SU-DHL-6 (cell line): ENCODE results near the gene KLRC2.

Source experiments
- CTCF ChIP-seq: fragments of 200-600 bp; sonication (generic); IDR thresholded peaks from one replicate; pipeline ENCODE4 v1.5.1; 2017; ENCODE audit warnings: antibody characterized with exemption, mild to moderate bottlenecking, low read length, moderate library complexity; ENCODE audit not compliant: insufficient read depth, poor library complexity, severe bottlenecking
- EZH2phosphoT487 ChIP-seq: fragments of 200-600 bp; sonication (generic), shearing (Covaris generic); conservative IDR thresholded peaks from 2 replicates; pipeline ENCODE4 v1.6.1; 2018; ENCODE audit warnings: mild to moderate bottlenecking, antibody characterized with exemption, low read length, moderate library complexity, mixed read lengths

GRCh38 chr12:10393291-10393690 is 42.5 kb downstream of the KLRC2 start:
- no peak for TF ChIP-seq CTCF
- TF ChIP-seq EZH2phosphoT487 = no peak
